Left lung (tissue), 10 donors: ENCODE measurements around the gene GLYR1. TPM values are rescaled to one million over a fixed set of nuclear protein-coding genes. Genes with fewer than 3 reads are reported as not detected.
A peak's percentile ranks its signal among the peaks of the same experiment; 100 is the strongest.

Experiments used
- ATAC-seq: fragments of 200-7000 bp; cut with Tn5 transposase; one replicate; pipeline ENCODE4 v1.9.1; 2020; ENCODE audit warnings: moderate library complexity
- DNase-seq, 4 donors: peaks; one replicate each; pipeline ENCODE4 v3.0.0-alpha.2; 2013 to 2020
- H3K27ac ChIP-seq, 2 donors: fragments of 200-600 bp; sonication (generic) in 1 of 2; one replicate each; pipeline versions ENCODE4 v1.5.0 to v1.8.0; 2020 to 2021
- H3K27me3 ChIP-seq, 2 donors: fragments of 200-600 bp; sonication (generic) in 1 of 2; one replicate each; pipeline versions ENCODE4 v1.5.0 to v1.8.0; 2020 to 2021
- H3K36me3 ChIP-seq, 2 donors: fragments of 200-600 bp; sonication (generic) in 1 of 2; one replicate each; pipeline versions ENCODE4 v1.5.0 to v1.8.0; 2020 to 2021
- H3K4me1 ChIP-seq, 2 donors: fragments of 200-600 bp; one replicate each; pipeline ENCODE4 v1.8.0; 2021
- H3K4me3 ChIP-seq, 2 donors: fragments of 200-600 bp; sonication (generic) in 1 of 2; one replicate each; pipeline versions ENCODE4 v1.5.0 to v1.8.0; 2020 to 2021; ENCODE audit warnings: mild to moderate bottlenecking in 1 of 2
- H3K9me3 ChIP-seq, 2 donors: fragments of 200-600 bp; sonication (generic) in 1 of 2; one replicate each; pipeline versions ENCODE4 v1.5.0 to v1.8.0; 2020 to 2021
- CTCF ChIP-seq, 2 donors: fragments of 200-600 bp; sonication (generic) in 1 of 2; IDR thresholded peaks; one replicate each; pipeline versions ENCODE4 v1.5.0 to v1.8.0; 2021; ENCODE audit warnings: antibody characterized with exemption in 2 of 2
- intact Hi-C, 2 donors: fragments of 100-400 bp; cut with DNase I; formaldehyde crosslinking; loops; one replicate each; pipeline versions ENCODE4 v1.11.2 to v1.14.2; 2022
- polyA plus RNA-seq, 6 donors: library from polyadenylated mRNA; unstranded; fragments of 120-200 nt; gene quantifications; one replicate each; pipeline ENCODE4 v1.2.1, GENCODE V29; 2013; ENCODE audit not compliant: insufficient read length in 6 of 6
- total RNA-seq, 2 donors: library from RNA; stranded (reverse); fragmentation: NEBNext Ultra II Directional; extraction: Animal tissue kit (Norgen Biotek cat#: 25700); gene quantifications; one replicate each; pipeline ENCODE4 v1.2.1, GENCODE V29; 2021
- donor health status: DM: no; HTN: yes; CAD: no.
- donor health status: DM: no; HTN: no; CAD: no.

Gene GLYR1
- total and polyA plus RNA-seq, 8 donors: 65.2 to 128 (median 113) TPM

- Histone ChIP-seq H3K4me3 (peak overlapping the region; percentile 87 to 88), H3K36me3 (peaks cover 0 to 60% of the 10 kb centered on the region in 2 donors)
These were observed 44.3 kb downstream of the GLYR1 start for GRCh38 chr16:4802659-4803287.

GRCh38 chr16:4801962-4802658 is 45.0 kb downstream of the GLYR1 start, which contains the start of gene ROGDI:
TSS of gene ROGDI (minus strand) at chr16:4802633. CDS start at chr16:4802571, 62 bp downstream.
- DNase-seq: peak in 3 of 4 donors; percentile 77 to 96 (median 90)
- peak; percentile 81 for ATAC-seq
- Histone ChIP-seq H3K4me3 (peak within 1 kb of the TSS; percentile 87 to 88), H3K36me3 (peaks cover 0 to 60% of the 10 kb centered on the region in 2 donors), H3K4me1 (peaks cover 20 to 42% of the 10 kb centered on the region in 2 donors), H3K9me3 (no peaks in the 10 kb centered on the region), H3K27ac (peak within 1 kb of the TSS; percentile 81 to 94), H3K27me3 (no peaks in the 10 kb centered on the region)
- no peak for TF ChIP-seq CTCF (IDR thresholded peaks at IDR 0.05)
- intact Hi-C loops: no loop called here

More at GRCh38 chr16:4802659-4803287, 44.3 kb downstream of the GLYR1 start:
- Histone ChIP-seq H3K27ac (peak overlapping the region; percentile 81 to 94), H3K4me1 (peaks cover 20 to 42% of the 10 kb centered on the region in 2 donors), H3K27me3 (no peaks in the 10 kb centered on the region), H3K9me3 (no peaks in the 10 kb centered on the region)
- ATAC-seq (peak; percentile 93), DNase-seq (peak; percentile 89 to 97 (median 94))
- intact Hi-C loops: no loop called here
- TF ChIP-seq CTCF (IDR thresholded peaks at IDR 0.05): peak in 1 of 2 donors; percentile 33

GRCh38 chr16:4801051-4801961 is 45.8 kb downstream of the GLYR1 start:
- Histone ChIP-seq H3K27ac (peak overlapping the region; percentile 45 to 94), H3K27me3 (no peaks in the 10 kb centered on the region), H3K36me3 (peaks cover 0 to 57% of the 10 kb centered on the region in 2 donors), H3K4me3 (peak overlapping the region; percentile 87 to 88), H3K4me1 (peaks cover 20 to 42% of the 10 kb centered on the region in 2 donors), H3K9me3 (no peaks in the 10 kb centered on the region)
- no peak for TF ChIP-seq CTCF (IDR thresholded peaks at IDR 0.05)
- no peak for ATAC-seq
- DNase-seq: no peak
- intact Hi-C loops: no loop called here

- peaks cover 20 to 42% of the 10 kb centered on the region in 2 donors for H3K4me1 ChIP-seq
- peak overlapping the region in 1 of 2 donors; percentile 88 for H3K4me3 ChIP-seq
- DNase-seq (peak in 2 of 4 donors; percentile 63 to 87), ATAC-seq (peak; percentile 9)
- TF ChIP-seq CTCF (IDR thresholded peaks at IDR 0.05): no peak
- H3K9me3 ChIP-seq: no peaks in the 10 kb centered on the region
- peak overlapping the region in 1 of 2 donors; percentile 94 for H3K27ac ChIP-seq
- H3K27me3 ChIP-seq: no peaks in the 10 kb centered on the region
- peaks cover 0 to 57% of the 10 kb centered on the region in 2 donors for H3K36me3 ChIP-seq
- intact Hi-C loops: no loop called here
These were observed 46.6 kb downstream of the GLYR1 start for GRCh38 chr16:4800290-4801041.
